Measurements from ENCODE around the gene QRSL1.
A peak's percentile ranks its signal among the peaks of the same experiment; 100 is the strongest.
"Not testable (repeated sequence)": the region's sequence is repeated elsewhere in the genome, so short reads cannot be mapped to it uniquely, and the experiment has no call there.

Gene QRSL1

DNA sequence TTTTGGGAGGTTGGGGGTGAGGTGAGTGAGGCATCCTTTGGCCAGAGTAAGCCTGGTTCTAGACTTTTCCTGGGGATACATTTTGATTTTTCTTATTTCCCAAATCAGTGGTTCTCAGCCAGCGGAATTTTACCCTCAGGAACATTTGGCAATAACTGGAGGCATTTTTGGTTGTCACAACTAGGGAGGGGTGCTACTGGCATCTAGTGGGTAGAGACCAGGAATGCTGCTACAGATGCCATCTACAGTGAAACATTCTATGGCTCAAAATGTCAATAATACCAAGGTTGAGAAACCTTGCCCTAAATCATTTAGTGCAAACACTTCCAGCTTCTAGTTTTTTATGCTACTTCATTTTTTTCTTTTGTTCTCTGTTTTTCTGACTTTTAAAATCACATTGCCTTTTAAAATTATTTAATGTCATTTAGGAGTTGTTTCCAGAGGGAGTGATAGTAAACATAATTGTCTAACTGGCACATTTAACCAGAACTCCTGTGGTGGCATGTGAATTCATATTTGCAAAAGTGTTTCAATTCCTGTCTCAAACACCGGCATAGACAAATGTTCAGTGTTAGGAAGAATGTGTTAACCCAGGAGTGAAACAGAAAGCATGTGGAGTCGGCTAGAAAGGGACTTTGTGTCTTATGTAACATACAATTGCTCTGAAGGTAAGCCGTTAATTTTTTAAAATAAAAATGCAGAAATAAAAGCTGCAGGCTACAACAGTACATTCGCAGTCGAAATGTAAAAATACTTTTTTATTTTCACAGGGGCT, 59.0 kb downstream of the QRSL1 start:
- H3K4me3 ChIP-seq (ENCODE audit: low read depth, low read length), result no peak overlapping the region
- TF ChIP-seq, protein P1, sequence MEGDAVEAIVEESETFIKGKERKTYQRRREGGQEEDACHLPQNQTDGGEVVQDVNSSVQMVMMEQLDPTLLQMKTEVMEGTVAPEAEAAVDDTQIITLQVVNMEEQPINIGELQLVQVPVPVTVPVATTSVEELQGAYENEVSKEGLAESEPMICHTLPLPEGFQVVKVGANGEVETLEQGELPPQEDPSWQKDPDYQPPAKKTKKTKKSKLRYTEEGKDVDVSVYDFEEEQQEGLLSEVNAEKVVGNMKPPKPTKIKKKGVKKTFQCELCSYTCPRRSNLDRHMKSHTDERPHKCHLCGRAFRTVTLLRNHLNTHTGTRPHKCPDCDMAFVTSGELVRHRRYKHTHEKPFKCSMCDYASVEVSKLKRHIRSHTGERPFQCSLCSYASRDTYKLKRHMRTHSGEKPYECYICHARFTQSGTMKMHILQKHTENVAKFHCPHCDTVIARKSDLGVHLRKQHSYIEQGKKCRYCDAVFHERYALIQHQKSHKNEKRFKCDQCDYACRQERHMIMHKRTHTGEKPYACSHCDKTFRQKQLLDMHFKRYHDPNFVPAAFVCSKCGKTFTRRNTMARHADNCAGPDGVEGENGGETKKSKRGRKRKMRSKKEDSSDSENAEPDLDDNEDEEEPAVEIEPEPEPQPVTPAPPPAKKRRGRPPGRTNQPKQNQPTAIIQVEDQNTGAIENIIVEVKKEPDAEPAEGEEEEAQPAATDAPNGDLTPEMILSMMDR (IDR thresholded peaks at IDR 0.05; ENCODE audit: insufficient read depth, low read depth, low read length, missing control alignments), result peak; percentile 15
- peak; percentile 45 for DNase-seq (ENCODE audit: low read depth)

DNA sequence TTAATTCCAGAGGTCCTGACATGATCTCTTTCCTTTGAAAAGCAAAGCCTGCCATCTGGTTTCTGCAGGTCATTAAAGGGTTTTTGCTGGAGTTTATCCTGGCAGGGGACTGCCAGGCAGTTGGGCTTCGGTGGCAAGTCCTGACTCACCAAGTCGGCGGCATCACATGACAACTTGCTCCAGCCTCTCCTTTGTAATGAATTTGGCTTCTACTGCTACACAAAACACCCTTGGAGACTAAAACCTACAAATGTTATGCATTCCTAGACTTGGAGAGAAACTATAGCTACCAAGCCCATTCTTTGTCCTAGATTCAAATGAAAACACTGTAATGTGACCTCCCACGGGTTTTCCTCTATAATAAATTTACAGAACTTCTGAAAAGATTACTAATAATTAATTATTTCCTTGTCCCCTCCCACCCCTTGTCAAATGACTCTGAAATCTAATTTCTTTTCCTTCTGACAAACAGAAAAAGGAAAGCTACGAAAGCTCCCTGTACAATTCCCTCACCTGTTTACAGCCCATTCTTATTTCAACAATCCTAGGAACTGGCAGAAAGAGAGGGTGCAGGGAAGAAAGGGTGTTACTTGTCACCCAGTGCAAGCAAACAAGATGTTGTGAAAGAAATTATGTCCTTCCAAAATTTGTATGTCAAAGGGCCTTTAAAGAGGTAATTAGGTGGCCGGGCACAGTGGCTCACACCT, 62.9 kb downstream of the QRSL1 start:
- TF ChIP-seq, protein P1 (IDR thresholded peaks at IDR 0.05; ENCODE audit: insufficient read depth, low read depth, low read length, missing control alignments), result no peak
- no peak overlapping the region for H3K4me3 ChIP-seq (ENCODE audit: low read depth, low read length)
- no peak for DNase-seq (ENCODE audit: low read depth)

DNA sequence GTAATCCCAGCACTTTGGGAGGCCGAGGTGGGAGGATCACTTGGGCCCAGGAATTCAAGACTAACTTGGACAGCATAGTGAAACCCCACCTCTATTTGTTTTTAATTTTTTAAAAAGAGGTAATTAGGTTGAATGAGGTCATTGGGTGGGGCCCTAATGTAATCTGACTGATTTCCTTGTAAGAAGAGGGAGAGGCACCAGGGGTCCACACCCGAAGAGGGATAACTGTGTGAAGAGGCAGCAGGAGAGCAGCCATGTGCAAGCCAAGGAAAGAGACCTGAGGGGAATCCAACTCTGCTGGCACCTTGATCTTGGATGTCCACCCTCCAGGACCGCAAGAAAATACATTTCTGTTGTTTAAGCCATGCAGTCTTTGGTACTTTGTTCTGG, 63.4 kb downstream of the QRSL1 start:
- TF ChIP-seq, protein P1 (IDR thresholded peaks at IDR 0.05; ENCODE audit: insufficient read depth, low read depth, low read length, missing control alignments), result no peak
- H3K4me3 ChIP-seq (ENCODE audit: low read depth, low read length), result no peak overlapping the region
- DNase-seq (ENCODE audit: low read depth), result no peak

DNA sequence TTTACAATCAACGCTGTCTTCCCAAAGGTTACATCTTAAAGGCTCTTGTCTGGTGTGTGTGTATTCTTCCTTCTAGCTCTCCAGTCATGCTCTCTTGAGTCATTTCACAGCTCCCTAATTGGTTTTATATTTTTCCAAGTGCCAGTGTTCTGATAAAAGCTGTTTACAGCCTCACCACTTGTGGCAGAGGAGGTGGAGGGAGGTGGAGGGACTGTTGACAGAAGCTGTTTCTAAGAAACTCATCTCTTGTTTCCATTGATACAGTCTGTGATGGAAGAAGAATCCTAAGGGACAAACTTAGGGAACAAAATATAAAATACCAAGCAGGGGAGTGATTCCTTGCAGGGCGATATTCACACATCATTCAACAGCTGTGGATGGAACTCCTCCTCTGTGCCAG, 64.0 kb downstream of the QRSL1 start:
- TF ChIP-seq, protein P1 (IDR thresholded peaks at IDR 0.05; ENCODE audit: insufficient read depth, low read depth, low read length, missing control alignments), result no peak

DNA sequence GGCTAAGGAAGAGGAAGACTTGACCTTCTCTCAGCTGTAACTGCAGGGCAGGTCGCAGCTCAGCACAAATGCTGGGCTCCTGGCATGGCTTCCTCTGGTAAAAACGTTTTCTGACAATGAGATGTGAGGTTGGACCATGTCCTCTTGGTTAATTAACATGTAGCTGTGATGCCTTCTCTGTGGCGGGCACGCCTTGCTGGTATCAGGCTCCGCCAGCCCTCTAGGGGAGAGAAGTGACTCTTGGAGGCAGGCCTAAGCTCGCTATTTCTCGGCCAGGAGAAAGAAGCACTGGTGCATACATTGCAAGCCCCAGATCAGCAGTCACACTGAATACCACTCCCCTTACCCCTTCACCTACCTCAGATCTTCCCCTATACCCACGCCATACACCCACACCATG, 65.0 kb downstream of the QRSL1 start:
- TF ChIP-seq, protein P1 (IDR thresholded peaks at IDR 0.05; ENCODE audit: insufficient read depth, low read depth, low read length, missing control alignments), result no peak
- DNase-seq (ENCODE audit: low read depth), result peak; percentile 18
- H3K4me3 ChIP-seq (ENCODE audit: low read depth, low read length), result no peak overlapping the region

More for the DNA sequence above, 64.0 kb downstream of the QRSL1 start:
- no peak overlapping the region for H3K4me3 ChIP-seq (ENCODE audit: low read depth, low read length)
- DNase-seq (ENCODE audit: low read depth), result no peak

DNA sequence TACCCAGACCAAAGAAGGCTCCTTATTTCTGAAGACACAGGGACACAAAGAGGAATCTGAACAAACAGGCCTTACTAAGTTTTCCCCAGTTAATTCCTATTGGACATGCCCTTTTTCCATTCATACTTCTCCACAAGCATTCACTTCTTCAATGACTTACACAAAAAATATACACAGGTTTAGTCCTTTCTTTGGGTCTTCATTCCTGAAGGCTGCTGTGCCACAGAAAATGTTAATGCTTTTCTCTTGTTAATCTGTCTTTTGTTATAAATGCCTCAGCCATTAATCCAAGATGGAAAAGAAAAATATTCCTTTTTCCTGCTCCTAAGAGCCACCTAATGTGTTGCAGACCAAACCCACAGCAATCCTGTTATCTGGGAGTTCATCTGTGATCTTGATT, 71.2 kb downstream of the QRSL1 start:
- DNase-seq (ENCODE audit: low read depth), result no peak
- TF ChIP-seq, protein P1 (IDR thresholded peaks at IDR 0.05; ENCODE audit: insufficient read depth, low read depth, low read length, missing control alignments), result no peak
- H3K4me3 ChIP-seq (ENCODE audit: low read depth, low read length), result no peak overlapping the region

DNA sequence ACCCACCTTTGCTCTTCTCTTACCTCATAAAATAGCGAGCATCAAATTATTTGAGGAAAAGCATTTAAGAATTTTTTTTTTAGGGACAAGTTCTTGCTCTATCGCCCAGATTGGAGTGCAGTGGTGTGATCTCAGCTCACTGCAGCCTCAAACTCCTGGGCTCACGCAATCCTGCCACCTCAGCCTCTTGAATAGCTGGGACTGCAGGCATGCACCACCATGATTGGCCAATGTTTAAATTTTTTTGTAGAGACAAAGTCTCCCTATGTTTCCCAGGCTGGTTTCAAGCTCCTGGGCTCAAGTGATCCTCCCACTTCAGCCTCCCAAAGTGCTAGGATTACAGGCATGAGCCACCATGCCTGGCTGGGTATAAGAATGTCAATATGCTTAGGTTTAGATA, 71.8 kb downstream of the QRSL1 start:
- DNase-seq (ENCODE audit: low read depth); H3K4me3 ChIP-seq (ENCODE audit: low read depth, low read length): not testable (repeated sequence)
